Progenitor cell of endocrine pancreas (in vitro differentiated cells): ENCODE results near the gene OR2F2. TPM values are rescaled to one million over a fixed set of nuclear protein-coding genes. Genes with fewer than 3 reads are reported as not detected.

ENCODE experiments used
- DNase-seq: peaks from one replicate; pipeline ENCODE4 v3.0.0; 2021; ENCODE audit warnings: low spot score; ENCODE audit not compliant: unreplicated experiment
- H3K27ac Mint-ChIP-seq: 2 replicates; pipeline ENCODE4 v1.8.0; 2021; ENCODE audit warnings: mild to moderate bottlenecking, moderate library complexity, mixed read lengths
- H3K27me3 Mint-ChIP-seq: 2 replicates; pipeline ENCODE4 v1.8.0; 2021; ENCODE audit warnings: mixed read lengths
- H3K36me3 Mint-ChIP-seq: 2 replicates; pipeline ENCODE4 v1.8.0; 2022; ENCODE audit warnings: mixed read lengths; ENCODE audit not compliant: insufficient read depth
- H3K4me1 Mint-ChIP-seq: 2 replicates; pipeline ENCODE4 v1.8.0; 2021; ENCODE audit warnings: low read depth, mixed read lengths
- H3K4me3 Mint-ChIP-seq: 2 replicates; pipeline ENCODE4 v1.8.0; 2021; ENCODE audit warnings: low read depth, mild to moderate bottlenecking, moderate library complexity, mixed read lengths
- H3K9me3 Mint-ChIP-seq: 2 replicates; pipeline ENCODE4 v1.8.0; 2021; ENCODE audit warnings: low read depth, mixed read lengths
- total RNA-seq: library from RNA; stranded (reverse); gene quantifications from 2 replicates; pipeline ENCODE4 v1.2.1, GENCODE V29; 2021
- TF ChIP-seq, protein P1 (sequence below): fragments of 200-600 bp; sonication (generic); IDR thresholded peaks from one replicate; pipeline ENCODE4 v1.5.0; 2021; ENCODE audit warnings: antibody characterized with exemption, mild to moderate bottlenecking; ENCODE audit not compliant: unreplicated experiment

OR2F2 gene
- total RNA-seq, 1 donor from 2014 or later: not detected

DNA sequence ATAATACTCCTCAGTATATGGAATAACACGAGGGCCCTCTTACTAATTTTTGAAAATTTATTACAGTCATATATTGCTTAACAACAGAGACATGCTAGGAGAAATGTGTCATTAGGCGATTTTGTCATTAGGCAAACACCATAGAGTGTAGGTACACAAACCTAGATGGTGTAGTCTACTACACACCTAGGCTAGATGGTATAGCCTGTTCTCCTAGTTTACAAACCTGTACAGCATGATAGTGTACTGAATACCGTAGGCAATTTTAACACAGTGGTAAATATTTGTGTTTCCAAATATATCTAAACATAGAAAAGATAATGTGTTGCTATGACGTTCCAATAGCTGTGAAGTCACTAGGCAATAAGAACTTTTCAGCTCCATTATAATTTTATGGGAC is 32.4 kb downstream of the OR2F2 start:
- Mint-ChIP-seq H3K4me1 (no peaks in the 10 kb centered on the region), H3K9me3 (peaks cover 5% of the 10 kb centered on the region), H3K27ac (no peak overlapping the region), H3K4me3 (no peak overlapping the region), H3K27me3 (no peaks in the 10 kb centered on the region), H3K36me3 (no peaks in the 10 kb centered on the region)
- TF ChIP-seq, protein P1, sequence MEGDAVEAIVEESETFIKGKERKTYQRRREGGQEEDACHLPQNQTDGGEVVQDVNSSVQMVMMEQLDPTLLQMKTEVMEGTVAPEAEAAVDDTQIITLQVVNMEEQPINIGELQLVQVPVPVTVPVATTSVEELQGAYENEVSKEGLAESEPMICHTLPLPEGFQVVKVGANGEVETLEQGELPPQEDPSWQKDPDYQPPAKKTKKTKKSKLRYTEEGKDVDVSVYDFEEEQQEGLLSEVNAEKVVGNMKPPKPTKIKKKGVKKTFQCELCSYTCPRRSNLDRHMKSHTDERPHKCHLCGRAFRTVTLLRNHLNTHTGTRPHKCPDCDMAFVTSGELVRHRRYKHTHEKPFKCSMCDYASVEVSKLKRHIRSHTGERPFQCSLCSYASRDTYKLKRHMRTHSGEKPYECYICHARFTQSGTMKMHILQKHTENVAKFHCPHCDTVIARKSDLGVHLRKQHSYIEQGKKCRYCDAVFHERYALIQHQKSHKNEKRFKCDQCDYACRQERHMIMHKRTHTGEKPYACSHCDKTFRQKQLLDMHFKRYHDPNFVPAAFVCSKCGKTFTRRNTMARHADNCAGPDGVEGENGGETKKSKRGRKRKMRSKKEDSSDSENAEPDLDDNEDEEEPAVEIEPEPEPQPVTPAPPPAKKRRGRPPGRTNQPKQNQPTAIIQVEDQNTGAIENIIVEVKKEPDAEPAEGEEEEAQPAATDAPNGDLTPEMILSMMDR: no peak
- DNase-seq: no peak

- Mint-ChIP-seq H3K4me3 (no peak overlapping the region), H3K36me3 (no peaks in the 10 kb centered on the region), H3K27ac (peak overlapping the region; percentile 11), H3K4me1 (no peaks in the 10 kb centered on the region), H3K9me3 (peaks cover 2% of the 10 kb centered on the region), H3K27me3 (no peaks in the 10 kb centered on the region)
- no peak for DNase-seq
- TF ChIP-seq, protein P1: no peak
Measured at GRCh38 chr7:143973870-143974416, 38.9 kb downstream of the OR2F2 start.

DNA sequence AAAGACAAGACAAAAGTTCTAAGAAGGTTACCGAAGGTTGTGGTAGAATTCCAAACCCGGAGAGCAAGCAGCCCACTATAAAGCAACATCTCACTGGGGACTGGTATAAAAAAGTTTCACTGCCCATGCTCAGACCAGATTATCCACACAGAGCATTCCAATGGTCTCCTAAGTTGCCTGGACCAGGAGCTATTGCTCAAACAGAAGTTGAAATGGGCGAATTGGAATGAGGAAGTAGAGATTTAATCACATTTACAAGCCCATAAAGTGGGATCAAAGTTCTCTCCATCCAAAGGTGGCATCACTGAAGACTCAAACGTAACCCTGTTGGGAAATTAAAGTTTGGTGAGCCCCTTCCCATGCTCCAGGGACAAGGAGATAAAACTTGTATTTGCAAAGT is 39.4 kb downstream of the OR2F2 start:
- no peaks in the 10 kb centered on the region for H3K4me1 Mint-ChIP-seq
- H3K27me3 Mint-ChIP-seq: no peaks in the 10 kb centered on the region
- no peak overlapping the region for H3K4me3 Mint-ChIP-seq
- no peak for DNase-seq
- H3K27ac Mint-ChIP-seq: peak overlapping the region; percentile 11
- H3K9me3 Mint-ChIP-seq: peaks cover 2% of the 10 kb centered on the region
- H3K36me3 Mint-ChIP-seq: no peaks in the 10 kb centered on the region
- TF ChIP-seq, protein P1: no peak

GRCh38 chr7:143975617-143976016 is 40.6 kb downstream of the OR2F2 start:
- DNase-seq: no peak
- Mint-ChIP-seq H3K27ac (no peak overlapping the region), H3K4me1 (no peaks in the 10 kb centered on the region), H3K27me3 (no peaks in the 10 kb centered on the region), H3K9me3 (no peaks in the 10 kb centered on the region), H3K36me3 (no peaks in the 10 kb centered on the region), H3K4me3 (no peak overlapping the region)
- TF ChIP-seq, protein P1: peak; percentile 13

DNA sequence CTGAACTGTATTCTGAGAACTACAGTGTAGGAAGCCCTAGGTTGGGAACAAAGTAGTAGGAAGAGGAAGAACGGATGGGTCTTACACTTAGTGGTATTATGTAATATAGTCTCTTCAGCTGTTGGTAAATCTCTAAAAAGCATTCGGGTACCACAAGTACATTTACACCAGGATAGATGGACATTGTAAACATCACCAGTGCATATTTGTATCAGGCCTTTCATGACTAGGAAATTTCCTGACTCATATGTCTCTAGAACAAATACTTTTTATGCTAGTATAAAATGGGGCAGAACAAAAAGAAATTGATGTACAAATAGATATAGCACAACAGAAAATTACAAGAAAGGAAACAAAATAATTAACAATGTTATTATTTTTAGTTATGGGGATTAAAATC is 43.6 kb downstream of the OR2F2 start:
- H3K27me3 Mint-ChIP-seq: no peaks in the 10 kb centered on the region
- no peak overlapping the region for H3K4me3 Mint-ChIP-seq
- no peak for DNase-seq
- TF ChIP-seq, protein P1: no peak
- no peak overlapping the region for H3K27ac Mint-ChIP-seq
- no peaks in the 10 kb centered on the region for H3K36me3 Mint-ChIP-seq
- no peaks in the 10 kb centered on the region for H3K4me1 Mint-ChIP-seq
- no peaks in the 10 kb centered on the region for H3K9me3 Mint-ChIP-seq
